BE2C (cell line): ENCODE data around the gene PRKD3.
A peak's percentile ranks its signal among the peaks of the same experiment; 100 is the strongest.

ENCODE experiments used
- DNase-seq: peaks from one replicate; pipeline ENCODE4 v3.0.0-alpha.2; 2020
- H3K27me3 ChIP-seq: fragments of 250-450 bp; sonication (Bioruptor Pico); 2 replicates; pipeline ENCODE4 v1.5.1; 2020; ENCODE audit warnings: mild to moderate bottlenecking
- H3K36me3 ChIP-seq: fragments of 250-450 bp; sonication (Bioruptor Pico); 2 replicates; pipeline ENCODE4 v1.5.1; 2020; ENCODE audit warnings: mild to moderate bottlenecking
- H3K4me1 ChIP-seq: fragments of 250-450 bp; sonication (Bioruptor Pico); 2 replicates; pipeline ENCODE4 v1.5.1; 2020
- H3K4me3 ChIP-seq: 2 replicates; pipeline ENCODE4 v1.5.1; 2011; ENCODE audit warnings: low read depth, low read length
- H3K9me3 ChIP-seq: fragments of 250-450 bp; sonication (Bioruptor Pico); 2 replicates; pipeline ENCODE4 v1.5.1; 2020
- CTCF ChIP-seq: IDR thresholded peaks from 2 replicates; pipeline ENCODE4 v1.5.1; 2012; ENCODE audit warnings: mild to moderate bottlenecking, low read depth, low read length

Gene PRKD3

GRCh38 chr2:37357069-37357468 is 32.4 kb upstream of the PRKD3 start:
- Histone ChIP-seq H3K4me3 (no peak overlapping the region), H3K27me3 (no peaks in the 10 kb centered on the region), H3K4me1 (peaks cover 8% of the 10 kb centered on the region), H3K9me3 (no peaks in the 10 kb centered on the region), H3K36me3 (no peaks in the 10 kb centered on the region)
- TF ChIP-seq CTCF = no peak
- no peak for DNase-seq

GRCh38 chr2:37356299-37356698 is 31.7 kb upstream of the PRKD3 start:
- Histone ChIP-seq H3K36me3 (no peaks in the 10 kb centered on the region), H3K4me3 (no peak overlapping the region), H3K9me3 (no peaks in the 10 kb centered on the region), H3K4me1 (peaks cover 2% of the 10 kb centered on the region), H3K27me3 (no peaks in the 10 kb centered on the region)
- DNase-seq = no peak
- no peak for TF ChIP-seq CTCF

- TF ChIP-seq CTCF = no peak
- H3K4me1 ChIP-seq = peaks cover 5% of the 10 kb centered on the region; the same call in 1 of the 2 replicates
Measured at GRCh38 chr2:37355735-37356134, 31.1 kb upstream of the PRKD3 start.

GRCh38 chr2:37354531-37354930 is 29.9 kb upstream of the PRKD3 start:
- Histone ChIP-seq H3K9me3 (no peaks in the 10 kb centered on the region), H3K36me3 (no peaks in the 10 kb centered on the region), H3K4me3 (no peak overlapping the region), H3K4me1 (peaks cover 16% of the 10 kb centered on the region), H3K27me3 (no peaks in the 10 kb centered on the region)
- no peak for DNase-seq
- no peak for TF ChIP-seq CTCF

More at GRCh38 chr2:37355735-37356134, 31.1 kb upstream of the PRKD3 start:
- no peaks in the 10 kb centered on the region for H3K27me3 ChIP-seq
- no peak for DNase-seq
- H3K4me3 ChIP-seq = no peak overlapping the region
- H3K36me3 ChIP-seq = no peaks in the 10 kb centered on the region
- H3K9me3 ChIP-seq = no peaks in the 10 kb centered on the region

GRCh38 chr2:37350034-37350433 is 25.4 kb upstream of the PRKD3 start:
- H3K9me3 ChIP-seq = no peaks in the 10 kb centered on the region
- no peaks in the 10 kb centered on the region for H3K27me3 ChIP-seq
- H3K36me3 ChIP-seq = no peaks in the 10 kb centered on the region
- peaks cover 21% of the 10 kb centered on the region for H3K4me1 ChIP-seq
- H3K4me3 ChIP-seq = no peak overlapping the region
- TF ChIP-seq CTCF = no peak
- peak; percentile 53 for DNase-seq

GRCh38 chr2:37349231-37349860 is 24.7 kb upstream of the PRKD3 start:
- Histone ChIP-seq H3K27me3 (no peaks in the 10 kb centered on the region), H3K4me3 (no peak overlapping the region), H3K36me3 (no peaks in the 10 kb centered on the region), H3K9me3 (no peaks in the 10 kb centered on the region), H3K4me1 (peaks cover 21% of the 10 kb centered on the region)
- DNase-seq = no peak
- TF ChIP-seq CTCF = no peak
